ENCODE data around the gene ZFAND2A.
"Not testable (repeated sequence)": the region's sequence is repeated elsewhere in the genome, so short reads cannot be mapped to it uniquely, and the experiment has no call there.

Gene ZFAND2A

GRCh38 chr7:1122832-1123501 lies 37.0 kb downstream of the ZFAND2A start:
- DNase-seq (ENCODE audit: low read depth) = no peak

- no peak for DNase-seq (ENCODE audit: low read depth)
Measured at GRCh38 chr7:1121886-1122831, 37.8 kb downstream of the ZFAND2A start.

- DNase-seq (ENCODE audit: low read depth) = no peak
Measured at GRCh38 chr7:1121476-1121875, 38.5 kb downstream of the ZFAND2A start.

- DNase-seq (ENCODE audit: low read depth) = no peak
Measured at GRCh38 chr7:1120791-1121190, 39.2 kb downstream of the ZFAND2A start.

- DNase-seq (ENCODE audit: low read depth) = no peak
Measured at GRCh38 chr7:1119201-1119600, 40.8 kb downstream of the ZFAND2A start.

- no peak for DNase-seq (ENCODE audit: low read depth)
Measured at GRCh38 chr7:1117321-1117928, 42.6 kb downstream of the ZFAND2A start.

GRCh38 chr7:1116383-1117008 lies 43.5 kb downstream of the ZFAND2A start:
- DNase-seq (ENCODE audit: low read depth) = not testable (repeated sequence)

- DNase-seq (ENCODE audit: low read depth) = not testable (repeated sequence)
Measured at GRCh38 chr7:1115171-1116045, 44.6 kb downstream of the ZFAND2A start.

GRCh38 chr7:1114505-1114904 lies 45.5 kb downstream of the ZFAND2A start:
- DNase-seq (ENCODE audit: low read depth) = no peak

GRCh38 chr7:1114088-1114487 lies 45.9 kb downstream of the ZFAND2A start:
- DNase-seq (ENCODE audit: low read depth) = no peak

- no peak for DNase-seq (ENCODE audit: low read depth)
Measured at GRCh38 chr7:1113548-1113885, 46.5 kb downstream of the ZFAND2A start.

- DNase-seq (ENCODE audit: low read depth) = no peak
Measured at GRCh38 chr7:1112625-1113547, 47.1 kb downstream of the ZFAND2A start.

- no peak for DNase-seq (ENCODE audit: low read depth)
Measured at GRCh38 chr7:1112109-1112508, 47.9 kb downstream of the ZFAND2A start.

GRCh38 chr7:1111156-1111555 lies 48.8 kb downstream of the ZFAND2A start:
- DNase-seq (ENCODE audit: low read depth) = no peak

GRCh38 chr7:1110358-1110757 lies 49.6 kb downstream of the ZFAND2A start:
- DNase-seq (ENCODE audit: low read depth) = no peak

- DNase-seq (ENCODE audit: low read depth) = no peak
Measured at GRCh38 chr7:1109581-1110310, 50.2 kb downstream of the ZFAND2A start.

- DNase-seq (ENCODE audit: low read depth) = no peak
Measured at GRCh38 chr7:1108264-1108920, 51.6 kb downstream of the ZFAND2A start.

- DNase-seq (ENCODE audit: low read depth) = no peak
Measured at GRCh38 chr7:1106793-1107421, 53.1 kb downstream of the ZFAND2A start.

Data from non-pigmented ciliary epithelial cell (primary cell).